Measurements from ENCODE around the gene ADAMTSL1.
A peak's percentile ranks its signal among the peaks of the same experiment; 100 is the strongest.

Gene ADAMTSL1

GRCh38 chr9:18504707-18505106, 30.8 kb downstream of the ADAMTSL1 start:
- no peak for DNase-seq

- no peak for DNase-seq
Observed at GRCh38 chr9:18507151-18507550, 33.2 kb downstream of the ADAMTSL1 start.

DNA sequence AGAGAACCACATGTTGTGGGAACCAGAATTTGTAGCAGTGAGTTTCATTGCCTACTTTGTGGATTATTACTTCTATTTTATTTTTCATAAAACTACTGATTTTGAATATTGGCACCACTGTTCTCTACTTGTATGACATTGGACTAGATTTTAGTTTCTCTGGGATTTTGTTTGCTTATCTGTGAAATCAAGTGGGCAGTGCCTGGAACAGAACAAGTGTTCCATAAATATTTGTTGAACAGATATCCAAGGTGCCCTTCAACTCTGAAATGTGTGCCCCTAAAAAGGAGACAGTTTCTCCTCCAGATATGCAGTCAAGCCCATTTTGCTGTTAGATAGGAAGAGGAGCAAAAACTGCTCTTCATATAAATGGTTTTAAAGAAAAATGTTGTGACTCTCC, 42.6 kb downstream of the ADAMTSL1 start:
- no peak for DNase-seq

DNA sequence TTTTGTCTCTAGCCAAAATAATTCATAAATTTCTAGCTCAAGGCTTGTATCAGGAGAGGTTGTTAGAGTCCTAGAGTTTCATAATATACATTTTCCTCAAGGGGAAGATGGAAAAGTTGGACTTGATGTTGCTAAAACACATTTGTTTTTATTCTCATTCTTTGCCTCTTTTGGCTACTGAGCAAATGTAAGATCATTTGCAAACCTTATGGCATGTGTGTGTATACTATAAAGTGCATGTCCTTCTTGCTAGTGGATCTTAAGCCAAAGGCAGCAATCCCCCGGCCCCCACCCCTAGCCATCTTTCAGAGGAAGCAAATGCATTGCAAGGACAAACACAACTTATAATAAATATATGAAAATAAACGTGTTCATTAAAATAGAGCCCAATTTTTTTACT, 43.0 kb downstream of the ADAMTSL1 start:
- no peak for DNase-seq

- DNase-seq = peak; percentile 9
Observed at GRCh38 chr9:18520416-18521047, 46.6 kb downstream of the ADAMTSL1 start.

- no peak for DNase-seq
Observed at GRCh38 chr9:18526685-18527084, 52.7 kb downstream of the ADAMTSL1 start.

DNA sequence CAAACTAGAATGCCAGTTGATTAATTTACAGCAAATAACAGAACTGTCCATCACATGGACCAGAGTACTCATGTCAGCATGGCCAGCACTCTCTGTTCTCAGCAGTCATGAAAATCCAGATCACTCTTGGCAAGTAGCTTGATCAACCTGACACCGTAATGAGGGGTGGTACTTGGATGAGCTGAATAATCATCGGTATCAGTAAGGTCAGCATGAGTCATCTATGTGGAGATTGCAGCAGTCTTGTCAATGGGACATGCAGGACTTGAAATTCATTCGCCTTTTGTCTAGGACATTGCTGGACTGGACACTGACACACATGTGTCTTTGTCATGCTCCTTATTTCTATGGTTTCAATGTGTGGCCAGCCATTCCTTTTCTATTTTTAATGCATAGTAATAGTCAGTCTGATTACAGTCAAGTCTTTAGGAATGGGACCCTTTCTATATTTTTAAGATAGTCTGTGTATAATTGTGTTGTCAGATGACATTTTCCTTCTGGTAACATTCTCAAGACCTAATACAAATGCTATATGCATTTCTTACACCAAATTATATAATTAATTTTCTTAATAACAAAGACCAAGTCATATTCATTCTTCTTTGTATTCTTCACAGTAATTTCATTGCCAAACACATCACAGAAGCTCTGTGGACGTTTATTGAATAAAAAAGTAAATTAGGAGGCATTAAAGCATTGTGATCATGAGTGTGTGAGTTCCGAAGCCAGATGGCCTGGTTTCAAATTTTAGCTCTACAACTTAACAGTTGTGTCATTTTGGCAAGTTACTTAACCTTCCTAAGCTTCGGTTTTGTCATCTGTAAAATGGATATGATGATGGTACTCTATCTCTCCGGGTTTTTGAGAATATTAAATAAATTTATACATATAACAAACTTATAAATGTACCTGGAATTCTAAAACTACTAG, 57.4 kb downstream of the ADAMTSL1 start:
- DNase-seq = no peak

DNA sequence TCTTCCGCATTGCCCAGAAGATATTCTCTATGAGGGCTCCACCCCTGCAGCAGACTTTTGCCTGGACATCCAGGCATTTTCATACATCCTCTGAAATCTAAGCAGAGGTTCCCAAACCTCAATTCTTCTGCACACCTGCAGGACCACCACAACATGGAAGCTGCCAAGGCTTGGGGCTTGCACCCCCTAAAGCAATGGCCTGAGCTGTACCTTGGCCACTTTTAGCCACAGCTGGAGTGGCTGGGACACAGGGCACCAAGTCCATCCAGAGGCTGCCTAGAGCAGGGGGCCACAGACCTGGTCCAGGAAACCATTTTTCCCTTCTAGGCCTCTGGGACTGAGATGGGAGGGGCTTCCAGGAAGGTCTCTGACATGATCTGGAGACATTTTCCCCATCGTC, 60.7 kb downstream of the ADAMTSL1 start:
- no peak for DNase-seq

GRCh38 chr9:18536554-18536953, 62.6 kb downstream of the ADAMTSL1 start:
- no peak for DNase-seq

GRCh38 chr9:18539203-18539693, 65.3 kb downstream of the ADAMTSL1 start:
- DNase-seq = no peak

- no peak for DNase-seq
Observed at GRCh38 chr9:18542837-18543405, 69.0 kb downstream of the ADAMTSL1 start.

DNA sequence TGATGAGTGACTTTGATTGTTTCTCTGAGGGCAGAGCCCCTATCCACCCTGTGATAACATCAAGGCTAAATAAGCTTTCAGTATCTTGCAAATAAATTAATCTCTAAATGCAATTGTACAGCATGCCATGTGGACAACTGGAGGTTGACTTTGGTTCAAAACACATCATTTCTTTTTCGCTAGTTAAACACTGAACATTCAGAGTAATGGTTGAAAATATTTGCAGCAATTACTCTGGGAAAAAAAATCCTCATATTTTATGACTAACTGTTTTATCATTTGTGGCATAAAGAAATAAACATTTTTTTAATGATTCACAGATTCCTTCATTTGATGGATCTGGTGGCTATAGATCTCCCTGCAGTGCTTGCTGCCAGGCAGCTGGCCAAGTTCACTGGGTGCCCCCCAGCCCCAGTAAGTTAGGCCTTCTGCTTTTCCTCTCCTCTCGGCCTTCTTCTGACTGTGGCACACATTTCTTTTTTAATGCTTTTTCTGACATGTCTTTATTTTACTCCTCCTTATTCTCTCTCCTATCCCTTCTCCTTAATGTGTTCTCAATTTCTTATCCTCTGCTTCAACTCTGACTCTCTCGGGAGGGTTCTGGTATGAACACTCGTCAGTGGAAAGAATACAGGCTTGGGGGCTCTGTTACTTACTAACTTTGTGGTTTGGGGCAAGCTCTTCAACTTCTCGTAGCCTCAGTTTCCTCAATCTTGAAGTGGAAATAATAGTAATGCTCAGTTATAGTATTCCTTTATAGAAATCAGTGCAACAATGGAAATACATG, 69.6 kb downstream of the ADAMTSL1 start:
- no peak for DNase-seq

DNA sequence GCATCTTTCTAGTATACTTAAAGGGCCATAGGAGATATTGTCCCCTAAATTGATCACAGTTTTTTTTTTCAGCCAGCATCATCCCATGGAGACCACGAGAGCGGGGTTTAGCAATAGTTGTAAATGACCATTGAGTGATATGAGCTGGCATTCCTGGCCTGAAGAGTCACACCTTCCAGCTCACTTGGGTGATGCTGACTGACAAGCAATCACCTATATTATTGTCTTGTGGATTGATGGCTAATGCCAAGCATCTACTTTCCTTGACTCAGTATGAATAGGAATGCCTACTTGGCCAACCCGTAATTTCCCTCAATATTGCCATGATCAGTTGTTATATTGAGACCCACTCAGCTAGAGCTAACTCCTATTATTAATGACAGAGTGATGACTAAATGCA, 70.5 kb downstream of the ADAMTSL1 start:
- no peak for DNase-seq

- no peak for DNase-seq
Observed at GRCh38 chr9:18545636-18546360, 71.8 kb downstream of the ADAMTSL1 start.

DNA sequence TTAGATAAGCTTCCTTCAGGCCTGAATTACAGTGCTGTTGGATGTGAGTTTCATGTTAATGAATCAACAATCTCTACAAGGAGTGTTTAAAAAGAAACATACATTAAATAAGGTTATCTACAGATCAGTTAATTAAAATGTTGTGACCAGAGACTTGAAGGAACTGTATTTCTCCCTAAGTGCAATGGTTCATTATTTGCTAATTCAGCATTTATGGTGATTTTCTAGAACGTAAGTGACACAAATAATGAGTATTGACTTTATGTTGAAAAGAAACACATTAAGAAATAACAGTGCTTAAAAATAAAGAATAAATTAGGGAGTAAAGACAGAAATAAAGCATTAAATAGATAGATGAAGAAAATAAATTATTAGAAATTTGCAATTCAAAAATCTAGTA, 74.5 kb downstream of the ADAMTSL1 start:
- no peak for DNase-seq

DNA sequence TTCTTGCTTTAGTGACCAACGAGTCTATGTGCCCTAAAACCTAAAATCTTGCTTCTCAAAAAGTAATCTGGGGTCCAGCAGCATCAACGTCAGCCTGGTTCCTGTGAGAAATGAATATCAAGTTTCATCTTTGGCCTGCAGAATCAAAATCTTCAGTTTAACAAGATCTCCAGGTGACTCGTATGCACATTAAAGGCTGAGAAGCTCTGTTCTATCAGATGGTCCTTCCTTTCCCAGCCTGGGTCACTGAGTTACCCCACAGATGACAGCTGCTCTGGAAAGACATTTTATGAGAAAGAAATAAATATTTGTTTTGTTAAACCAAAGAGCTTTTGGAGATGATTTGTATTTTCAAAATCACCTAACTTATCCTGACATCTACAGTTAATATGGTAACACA, 75.8 kb downstream of the ADAMTSL1 start:
- no peak for DNase-seq

DNA sequence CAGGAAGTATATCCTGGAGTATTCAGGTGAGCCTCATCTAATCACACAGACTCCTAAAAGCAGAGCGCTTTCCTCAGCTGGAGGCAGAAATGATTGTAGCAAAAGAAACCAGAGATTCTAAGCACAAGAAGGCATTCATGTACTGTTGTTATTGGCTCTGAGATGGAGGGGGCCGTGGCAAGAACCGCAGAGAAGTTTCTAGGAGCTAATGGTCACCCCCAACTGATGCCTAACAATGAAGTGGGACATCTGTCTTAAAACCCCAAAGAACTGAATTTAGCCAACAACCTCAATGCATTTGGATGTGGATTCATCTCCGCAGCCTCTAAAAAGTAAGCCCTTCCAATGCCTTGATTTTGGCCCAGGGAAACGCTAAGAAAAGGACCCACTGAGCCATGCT, 76.3 kb downstream of the ADAMTSL1 start:
- no peak for DNase-seq

DNA sequence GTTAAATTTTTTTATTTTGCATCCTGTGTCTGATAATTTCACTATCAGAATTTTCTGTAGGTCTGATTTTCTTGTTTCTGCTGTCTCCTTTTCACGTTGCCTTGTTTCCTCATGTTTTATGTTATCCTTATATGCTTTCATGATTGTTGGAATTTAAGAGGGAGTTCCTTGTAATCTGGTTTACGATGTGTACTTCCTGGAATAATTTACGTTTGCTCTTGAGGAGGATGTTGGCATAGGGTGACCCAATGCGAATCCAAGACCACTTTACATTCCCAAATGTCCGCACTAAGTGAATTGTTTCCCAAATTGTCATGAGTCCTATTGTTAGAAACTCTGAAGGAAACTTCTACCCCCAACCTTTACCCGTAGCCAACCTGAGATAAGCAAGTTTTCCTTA, 80.3 kb downstream of the ADAMTSL1 start:
- no peak for DNase-seq

GRCh38 chr9:18555105-18555883, 81.3 kb downstream of the ADAMTSL1 start:
- no peak for DNase-seq

- no peak for DNase-seq
Observed at GRCh38 chr9:18564018-18564880, 90.3 kb downstream of the ADAMTSL1 start.

GRCh38 chr9:18566121-18566520, 92.2 kb downstream of the ADAMTSL1 start:
- DNase-seq = no peak
